Urinary bladder (tissue), 4 donors: Measurements from ENCODE around the gene SRPX. TPM values are rescaled to one million over a fixed set of nuclear protein-coding genes. Genes with fewer than 3 reads are reported as not detected.

Source experiments
- DNase-seq: peaks from one replicate; pipeline ENCODE4 v3.0.0-alpha.2; 2015; ENCODE audit errors: extremely low spot score
- H3K27ac ChIP-seq: one replicate; pipeline ENCODE4 v1.5.1; 2013; ENCODE audit warnings: low read depth, mild to moderate bottlenecking, moderate library complexity
- H3K36me3 ChIP-seq: one replicate; pipeline ENCODE4 v1.6.1; 2013; ENCODE audit warnings: mild to moderate bottlenecking, moderate library complexity; ENCODE audit not compliant: insufficient read depth
- H3K4me1 ChIP-seq: one replicate; pipeline ENCODE4 v1.6.1; 2013; ENCODE audit warnings: mild to moderate bottlenecking, moderate library complexity; ENCODE audit not compliant: insufficient read depth
- H3K4me3 ChIP-seq: one replicate; pipeline ENCODE4 v1.5.1; 2013; ENCODE audit warnings: low read depth, low read length
- WGBS: extraction: QIAGEN DNeasy Blood & Tissue Kit; methylation state at CpG from one replicate; pipeline ENCODE4 v1.1.7; 2013; 5-methylcytosine and 5-hydroxymethylcytosine counted together
- polyA plus RNA-seq: library from polyadenylated mRNA; stranded (reverse); fragments of 200-250 nt; gene quantifications from one replicate; pipeline ENCODE4 v1.2.3, GENCODE V29; 2013
- total RNA-seq: library from RNA; depleted of rRNA; stranded (reverse); fragments of >200 nt; gene quantifications from one replicate; pipeline ENCODE4 v1.2.3, GENCODE V29; 2014
- donor health status: healthy with polysubstance abuse.
- donor health status: healthy.

The SRPX gene
- total and polyA plus RNA-seq, 2 donors: 82.7 to 333 TPM

DNA sequence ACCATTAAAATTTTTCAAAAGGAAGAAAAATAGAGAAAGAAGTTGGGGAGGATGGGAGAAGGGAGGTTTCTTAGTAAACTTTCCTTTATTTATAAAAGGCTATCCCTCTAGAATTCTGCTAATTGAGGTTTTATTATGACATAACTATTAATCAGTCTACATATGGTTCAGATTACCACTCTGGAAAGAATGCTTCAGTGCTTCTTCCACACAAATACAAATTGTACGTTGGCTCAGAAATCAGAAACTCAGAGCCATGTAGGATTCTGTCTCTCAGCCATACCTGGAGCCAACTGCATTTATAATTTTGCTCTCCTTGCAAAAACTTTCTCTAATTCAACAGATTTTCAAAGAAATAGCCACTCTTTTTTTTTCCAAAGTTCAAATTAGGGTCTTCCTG, 37.1 kb downstream of the SRPX start:
- DNase-seq: no peak
- Histone ChIP-seq H3K27ac (no peak overlapping the region), H3K4me3 (no peak overlapping the region), H3K36me3 (peaks cover 2% of the 10 kb centered on the region), H3K4me1 (no peaks in the 10 kb centered on the region)
- 52% methylated on average over 1 of the region's 1 CpG for WGBS

DNA sequence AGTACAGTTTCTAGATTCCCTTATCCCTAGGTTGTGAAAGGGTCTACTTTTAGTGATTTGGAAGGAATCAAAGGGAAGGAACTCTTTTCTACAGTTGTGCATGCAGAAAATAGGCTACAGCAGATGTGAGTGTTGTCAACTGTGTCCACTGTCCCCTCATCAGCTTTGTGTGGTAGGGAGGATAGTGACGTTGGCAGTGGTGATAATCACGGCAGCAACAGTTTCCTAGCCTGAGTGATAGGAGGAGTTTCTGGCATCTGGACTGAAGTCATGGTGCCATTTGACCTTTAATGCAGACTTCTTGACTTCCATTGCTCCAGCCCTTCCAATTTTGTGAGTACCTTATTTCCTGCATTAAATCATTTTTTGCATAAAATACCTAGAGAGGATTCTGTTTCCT, 39.3 kb downstream of the SRPX start:
- no peak overlapping the region for H3K4me3 ChIP-seq
- no peak overlapping the region for H3K27ac ChIP-seq
- no peak for DNase-seq
- no peaks in the 10 kb centered on the region for H3K4me1 ChIP-seq
- peaks cover 2% of the 10 kb centered on the region for H3K36me3 ChIP-seq
- WGBS: 95% methylated on average over 2 of the region's 2 CpGs

DNA sequence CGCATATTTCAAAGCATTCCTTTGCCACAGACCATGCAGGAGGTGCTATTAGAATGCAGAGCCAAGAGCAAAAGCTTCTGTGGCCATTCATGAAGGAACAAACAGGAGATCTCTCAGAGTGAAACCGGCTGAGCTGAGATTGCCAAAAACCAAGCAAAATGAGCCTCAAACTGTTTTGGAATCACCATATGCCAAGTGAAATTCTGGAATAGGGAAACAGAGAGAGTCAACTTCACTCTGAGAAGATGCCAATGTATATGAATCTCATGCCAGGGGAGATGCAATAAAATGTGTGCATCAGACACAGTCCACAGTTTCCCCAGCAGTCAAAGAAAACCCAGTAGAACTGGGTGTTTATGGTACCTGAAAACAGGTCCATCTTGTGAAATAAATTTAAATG, 42.3 kb downstream of the SRPX start:
- 35% methylated on average over 2 of the region's 2 CpGs for WGBS
- DNase-seq: no peak
- no peak overlapping the region for H3K4me3 ChIP-seq
- no peaks in the 10 kb centered on the region for H3K4me1 ChIP-seq
- H3K36me3 ChIP-seq: no peaks in the 10 kb centered on the region
- no peak overlapping the region for H3K27ac ChIP-seq

DNA sequence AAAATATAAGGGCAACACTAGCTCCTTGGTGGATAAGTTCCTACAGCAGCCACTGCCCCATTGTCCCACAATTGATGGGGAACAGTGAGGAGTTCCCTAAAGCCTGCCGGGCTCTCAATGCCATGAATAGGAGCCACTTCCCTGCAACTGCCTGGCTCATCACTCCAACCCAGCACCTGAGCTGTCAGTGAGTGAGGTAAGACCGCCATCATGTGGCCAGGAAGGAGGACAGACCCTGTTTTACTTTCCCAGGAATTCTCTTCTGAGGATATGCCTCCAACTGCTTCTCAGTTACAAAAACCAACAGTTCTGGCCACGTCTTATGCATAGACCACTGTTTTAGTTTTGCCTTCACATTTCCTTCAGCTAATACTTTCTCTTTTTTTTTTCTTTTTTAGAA, 45.5 kb downstream of the SRPX start:
- Histone ChIP-seq H3K27ac (no peak overlapping the region), H3K4me3 (no peak overlapping the region), H3K36me3 (no peaks in the 10 kb centered on the region), H3K4me1 (no peaks in the 10 kb centered on the region)
- WGBS: 41% methylated on average over 3 of the region's 3 CpGs
- no peak for DNase-seq

DNA sequence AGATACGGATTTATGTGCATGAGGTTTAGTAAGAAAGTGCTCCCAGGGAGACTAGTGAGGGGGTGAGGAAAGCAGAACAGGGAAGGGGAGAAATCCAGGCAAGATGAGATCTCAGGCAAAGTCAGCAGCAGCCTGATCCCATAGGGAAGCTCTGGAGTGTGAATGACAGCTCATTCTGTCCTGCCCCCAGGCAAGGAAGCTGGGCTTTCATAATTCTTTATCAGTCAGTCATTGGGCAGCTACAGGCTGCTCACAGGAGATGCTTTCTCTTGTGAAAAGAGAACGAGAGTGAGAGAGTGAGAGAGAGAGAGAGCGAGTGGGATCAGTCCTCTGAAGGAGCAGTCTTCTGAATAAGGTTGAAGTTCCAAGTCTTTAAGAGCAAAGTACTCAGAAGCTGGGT, 48.1 kb downstream of the SRPX start:
- H3K4me3 ChIP-seq: no peak overlapping the region
- no peak for DNase-seq
- WGBS: 86% methylated on average over 3 of the region's 3 CpGs
- no peak overlapping the region for H3K27ac ChIP-seq
- peaks cover 1% of the 10 kb centered on the region for H3K36me3 ChIP-seq
- H3K4me1 ChIP-seq: no peaks in the 10 kb centered on the region

DNA sequence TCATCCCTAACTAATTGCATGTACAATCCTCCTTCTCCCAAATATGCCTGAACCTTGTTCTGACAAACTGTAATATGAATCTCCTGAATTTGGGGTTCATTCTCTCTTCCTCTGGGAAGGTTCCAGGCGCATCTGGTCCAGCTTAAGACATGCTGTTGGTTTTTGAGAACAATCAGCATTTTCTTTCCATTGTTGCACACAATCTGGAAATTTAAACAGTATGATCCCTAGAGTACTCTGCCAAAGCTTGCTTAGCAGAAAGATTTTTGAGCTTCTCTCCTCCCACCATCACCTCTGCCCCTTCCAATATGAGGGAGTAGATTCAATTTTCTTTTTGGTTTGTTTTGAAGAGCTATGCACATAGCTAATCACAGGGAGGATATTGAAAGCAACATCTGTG, 50.1 kb downstream of the SRPX start:
- H3K27ac ChIP-seq: no peak overlapping the region
- 84% methylated on average over 1 of the region's 1 CpG for WGBS
- peaks cover 1% of the 10 kb centered on the region for H3K36me3 ChIP-seq
- H3K4me1 ChIP-seq: no peaks in the 10 kb centered on the region
- no peak overlapping the region for H3K4me3 ChIP-seq
- no peak for DNase-seq

DNA sequence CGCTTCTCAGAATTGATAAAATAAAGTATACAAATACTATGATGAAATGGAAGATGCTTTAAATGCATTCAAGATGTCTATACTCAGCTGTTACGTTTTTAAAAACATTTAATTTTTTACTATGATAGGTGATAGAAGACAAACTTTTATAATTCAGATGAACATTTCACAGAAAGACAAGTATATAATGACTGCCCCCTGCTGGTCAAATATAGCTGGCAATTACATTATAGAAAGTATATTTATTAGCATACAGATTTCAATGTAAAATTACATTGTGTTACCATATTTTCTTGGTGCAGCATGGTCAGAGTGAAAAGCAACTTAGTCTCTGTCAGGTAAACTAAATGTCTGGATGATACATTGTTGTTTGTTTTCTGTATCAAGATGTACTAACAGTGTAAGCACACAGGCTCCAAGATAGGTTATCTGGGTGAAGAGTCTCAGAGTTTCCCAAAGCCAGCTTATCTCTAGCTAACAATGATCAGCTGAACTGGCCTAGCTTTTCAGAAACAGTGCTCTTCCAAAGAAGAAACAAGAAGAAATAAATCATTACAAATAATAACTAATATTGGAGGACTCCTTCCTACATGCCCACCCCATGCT, 54.1 kb downstream of the SRPX start:
- DNase-seq: no peak
- WGBS: 62% methylated on average over 2 of the region's 2 CpGs

DNA sequence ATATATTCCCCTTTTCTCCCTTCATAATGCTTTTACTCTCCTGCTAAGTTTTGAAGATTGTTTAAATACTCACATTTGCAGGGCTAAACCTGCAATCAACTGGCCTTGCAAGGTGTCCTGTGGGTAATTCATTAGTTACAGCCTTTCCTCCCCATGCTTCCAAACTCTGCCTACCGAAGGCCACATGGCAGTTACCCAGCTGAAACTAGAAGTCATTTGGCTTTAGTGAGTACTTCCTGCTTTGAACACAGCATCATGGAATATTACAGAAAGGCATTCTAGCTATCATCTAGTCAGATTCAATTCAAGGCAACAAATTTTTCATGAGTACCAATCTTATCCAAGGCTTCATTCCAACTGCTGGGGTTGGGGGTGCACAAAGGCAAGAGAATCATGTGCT, 55.6 kb downstream of the SRPX start:
- no peak for DNase-seq
- no peak overlapping the region for H3K27ac ChIP-seq
- 75% methylated on average over 1 of the region's 1 CpG for WGBS
- no peak overlapping the region for H3K4me3 ChIP-seq
- H3K36me3 ChIP-seq: peaks cover 1% of the 10 kb centered on the region
- H3K4me1 ChIP-seq: no peaks in the 10 kb centered on the region

More for the DNA sequence above, 54.1 kb downstream of the SRPX start:
- Histone ChIP-seq H3K36me3 (peaks cover 1% of the 10 kb centered on the region), H3K4me3 (no peak overlapping the region), H3K27ac (no peak overlapping the region), H3K4me1 (no peaks in the 10 kb centered on the region)

DNA sequence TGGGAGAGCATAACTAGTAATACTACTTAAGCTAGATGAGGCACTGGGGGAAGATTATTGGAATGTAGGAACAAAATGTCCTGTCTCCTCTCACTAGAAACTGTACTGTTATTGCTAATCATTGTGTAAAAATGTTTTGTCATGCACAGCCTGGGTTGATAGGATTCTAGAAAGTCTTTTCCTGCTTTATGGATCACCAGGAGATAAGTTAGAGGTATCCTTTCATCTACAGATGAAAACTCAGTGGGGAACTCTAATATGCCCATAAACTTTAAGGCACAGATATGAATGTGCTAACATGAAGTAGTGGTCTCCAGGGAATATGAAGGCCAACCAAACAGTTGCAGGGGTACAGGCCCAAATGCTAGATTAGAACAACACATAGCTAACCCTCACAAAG, 57.5 kb downstream of the SRPX start:
- H3K27ac ChIP-seq: no peak overlapping the region
- no peak overlapping the region for H3K4me3 ChIP-seq
- no peaks in the 10 kb centered on the region for H3K36me3 ChIP-seq
- DNase-seq: no peak
- no peaks in the 10 kb centered on the region for H3K4me1 ChIP-seq

DNA sequence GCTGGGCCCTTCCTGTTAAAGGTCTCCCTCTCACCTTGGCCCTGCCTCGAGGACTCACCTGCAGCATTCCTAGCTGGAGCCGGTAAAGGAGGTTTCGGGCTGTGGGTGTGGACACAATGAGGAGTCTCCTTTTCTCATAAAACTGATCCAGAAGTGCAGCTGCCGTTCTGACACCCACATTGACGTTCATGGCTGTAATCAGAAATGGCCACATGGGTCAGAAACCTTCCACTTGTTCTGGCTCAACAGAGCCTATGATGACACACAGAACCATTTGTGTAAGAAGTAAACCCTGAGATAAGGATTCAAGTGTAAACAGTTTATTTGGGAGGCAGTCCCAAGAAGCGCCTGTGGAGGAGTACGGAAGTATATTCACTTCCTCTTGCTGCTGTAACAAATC, 63.8 kb downstream of the SRPX start:
- no peak for DNase-seq
- Histone ChIP-seq H3K27ac (no peak overlapping the region), H3K36me3 (peaks cover 1% of the 10 kb centered on the region), H3K4me1 (no peaks in the 10 kb centered on the region), H3K4me3 (no peak overlapping the region)
- WGBS: 77% methylated on average over 7 of the region's 7 CpGs

DNA sequence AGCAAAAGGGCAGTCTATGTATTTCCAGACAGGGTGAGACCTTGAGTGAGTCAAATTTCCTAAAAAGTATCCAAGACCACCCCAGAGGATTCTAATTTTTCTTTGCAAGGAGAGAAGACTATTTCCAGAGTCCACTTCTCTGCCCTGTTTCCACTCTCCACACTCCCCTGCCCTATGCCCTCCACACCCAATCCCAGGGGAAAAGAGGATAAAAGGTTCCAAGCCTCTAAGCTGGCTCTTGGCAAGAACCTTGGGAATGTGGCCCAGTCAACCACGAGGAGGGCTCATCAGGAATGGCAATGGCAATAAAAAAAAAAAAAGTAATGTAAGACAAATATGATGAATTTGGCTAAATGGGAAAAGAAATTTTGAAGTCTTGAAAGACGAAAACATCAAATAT, 65.9 kb downstream of the SRPX start:
- no peaks in the 10 kb centered on the region for H3K4me1 ChIP-seq
- WGBS: 58% methylated on average over 2 of the region's 2 CpGs
- no peak overlapping the region for H3K27ac ChIP-seq
- peaks cover 4% of the 10 kb centered on the region for H3K36me3 ChIP-seq
- H3K4me3 ChIP-seq: no peak overlapping the region
- DNase-seq: no peak

DNA sequence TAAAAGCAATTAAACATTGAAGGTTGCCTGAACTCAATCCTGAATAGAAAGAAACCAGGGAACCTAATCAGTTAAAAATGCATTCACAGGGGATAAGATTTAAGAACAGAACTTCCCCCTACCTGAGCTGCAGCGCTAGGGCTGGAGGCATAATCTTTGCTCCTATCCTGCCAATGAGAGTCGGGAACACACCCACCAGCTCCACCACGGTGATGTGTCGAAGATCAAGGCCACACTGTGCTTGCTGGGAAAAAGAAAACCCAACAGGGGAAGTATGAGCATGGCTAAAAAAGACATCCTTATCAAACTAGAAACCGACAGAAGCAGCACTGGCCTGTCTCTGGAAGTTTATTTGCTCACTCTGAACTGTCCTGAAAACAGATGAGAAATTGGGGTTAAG, 66.3 kb downstream of the SRPX start:
- peaks cover 4% of the 10 kb centered on the region for H3K36me3 ChIP-seq
- 45% methylated on average over 5 of the region's 5 CpGs for WGBS
- no peak for DNase-seq

DNA sequence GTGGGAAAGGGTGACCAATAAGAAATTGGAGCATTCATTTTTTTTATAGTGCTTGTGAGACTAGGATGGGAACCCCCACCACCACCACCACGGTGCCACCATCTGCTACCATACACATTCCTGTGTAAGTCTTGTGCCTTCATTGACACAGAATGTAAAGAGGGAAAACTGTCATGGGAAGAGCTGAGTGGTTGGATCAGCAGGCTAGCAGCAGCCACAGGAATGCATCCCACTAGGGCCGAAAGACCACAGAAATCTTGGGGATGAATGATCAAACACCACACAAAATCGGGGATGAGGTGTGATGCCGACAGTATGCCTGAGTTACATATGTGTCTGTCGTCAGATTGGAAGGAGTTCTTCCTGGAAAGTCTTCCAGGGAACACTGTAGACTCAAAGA, 69.2 kb downstream of the SRPX start:
- Histone ChIP-seq H3K27ac (no peak overlapping the region), H3K36me3 (peaks cover 4% of the 10 kb centered on the region), H3K4me1 (no peaks in the 10 kb centered on the region), H3K4me3 (no peak overlapping the region)
- 92% methylated on average over 5 of the region's 5 CpGs for WGBS
- DNase-seq: no peak

More for the DNA sequence above, 66.3 kb downstream of the SRPX start:
- Histone ChIP-seq H3K4me1 (no peaks in the 10 kb centered on the region), H3K4me3 (no peak overlapping the region), H3K27ac (no peak overlapping the region)

DNA sequence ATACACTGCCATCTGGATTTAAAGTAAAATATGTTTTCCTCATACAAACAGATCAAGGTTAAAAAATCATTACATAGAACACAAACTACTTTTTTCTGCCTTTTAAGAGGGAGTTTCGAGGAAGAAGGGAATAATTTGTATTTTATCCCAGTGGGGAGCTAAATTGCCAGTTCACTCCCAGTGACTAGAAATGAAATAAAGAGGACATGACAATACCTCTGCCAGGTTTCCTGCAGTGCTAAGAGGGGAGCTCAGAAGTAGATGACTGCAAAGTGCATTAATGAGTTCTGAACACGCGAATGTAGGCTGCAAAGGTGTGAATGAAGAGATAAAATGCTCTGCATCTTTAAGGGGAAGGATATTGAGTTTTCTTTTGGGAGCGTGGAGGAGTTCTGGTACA, 69.7 kb downstream of the SRPX start:
- Histone ChIP-seq H3K4me1 (no peaks in the 10 kb centered on the region), H3K27ac (no peak overlapping the region), H3K36me3 (peaks cover 4% of the 10 kb centered on the region), H3K4me3 (no peak overlapping the region)
- 94% methylated on average over 4 of the region's 4 CpGs for WGBS
- DNase-seq: no peak

DNA sequence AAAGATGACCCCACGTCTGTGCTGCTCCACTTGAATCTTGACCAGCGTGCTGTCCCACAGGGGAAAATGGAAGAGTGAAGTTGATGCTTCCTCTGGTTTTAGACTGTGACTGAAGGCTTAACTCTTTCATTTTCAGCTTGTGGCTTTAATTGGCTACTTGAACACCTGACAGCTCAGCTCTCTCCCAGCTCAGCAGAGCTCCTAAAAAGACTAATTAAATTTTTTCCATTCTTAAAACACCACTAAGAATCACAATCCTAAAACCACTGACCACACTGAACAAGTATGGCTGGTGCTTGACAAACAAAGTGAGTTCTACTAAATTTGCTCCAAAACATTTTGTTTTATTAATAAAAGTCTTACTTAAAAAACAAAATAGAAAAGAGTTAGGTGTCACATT, 71.7 kb downstream of the SRPX start:
- Histone ChIP-seq H3K4me3 (no peak overlapping the region), H3K27ac (no peak overlapping the region), H3K4me1 (no peaks in the 10 kb centered on the region), H3K36me3 (peaks cover 4% of the 10 kb centered on the region)
- 95% methylated on average over 2 of the region's 2 CpGs for WGBS
- no peak for DNase-seq
